RWPE1 (cell line): ENCODE results near the gene UNC13D.

Experiments used
- CTCF ChIA-PET: fragments of 350-600 bp; sonication (Branson Sonifier 250); formaldehyde crosslinking; extraction: SDS; loops from one replicate; lab custom pipeline; 2021; lab: Yijun Ruan, JAX
- POLR2A ChIA-PET: fragments of 400-600 bp; formaldehyde crosslinking; extraction: SDS; loops from one replicate; lab custom pipeline; 2020; ENCODE audit warnings: antibody characterized with exemption; ENCODE audit not compliant: low non-redundant PET; lab: Yijun Ruan, JAX
- DNase-seq: peaks from one replicate; pipeline ENCODE4 v3.0.0; 2012; ENCODE audit warnings: low spot score
- H3K27ac ChIP-seq: fragments of 450-650 bp; 2 replicates; pipeline ENCODE4 v1.5.1; 2017
- CTCF ChIP-seq: fragments of 450-650 bp; conservative IDR thresholded peaks from 2 replicates; pipeline ENCODE4 v1.5.1; 2017; ENCODE audit warnings: low read depth, mild to moderate bottlenecking

The UNC13D gene

GRCh38 chr17:75835654-75835987 is 8.6 kb downstream of the UNC13D start:
- H3K27ac ChIP-seq, result peak overlapping the region; percentile 26
- CTCF ChIA-PET, result interaction anchor here (0.7 to 1.1 kb wide), 3 partner anchors 10 to 86 kb away, joined by 3 to 4 read pairs (median 3); no protein-coding TSS in a partner anchor
- no peak for DNase-seq
- TF ChIP-seq CTCF, result no peak
- POLR2A ChIA-PET, result interaction anchor here (1.3 kb wide), 1 partner anchor 56 kb away, joined by 3 read pairs; a partner anchor contains a TSS

GRCh38 chr17:75834928-75835653 is 9.1 kb downstream of the UNC13D start:
- TF ChIP-seq CTCF, result no peak
- H3K27ac ChIP-seq, result peak overlapping the region; percentile 27
- CTCF ChIA-PET, result interaction anchor here (0.7 to 1.1 kb wide), 2 partner anchors 11 to 21 kb away, joined by 3 to 4 read pairs; no protein-coding TSS in a partner anchor
- DNase-seq, result no peak
- POLR2A ChIA-PET, result interaction anchor here (0.6 kb wide), 2 partner anchors 10 to 11 kb away, joined by 3 to 4 read pairs; no protein-coding TSS in a partner anchor

GRCh38 chr17:75834279-75834920 is 9.8 kb downstream of the UNC13D start:
- H3K27ac ChIP-seq, result peak overlapping the region; percentile 27
- TF ChIP-seq CTCF, result no peak
- DNase-seq, result no peak
- ChIA-PET CTCF (interaction anchor here (0.5 to 1.4 kb wide), 6 partner anchors 12 to 518 kb away, joined by 3 to 5 read pairs (median 4); no protein-coding TSS in a partner anchor), POLR2A (interaction anchor here (0.6 kb wide), 2 partner anchors 9 to 10 kb away, joined by 3 to 4 read pairs; no protein-coding TSS in a partner anchor)

- DNase-seq, result no peak
- H3K27ac ChIP-seq, result peak overlapping the region; percentile 67
- ChIA-PET CTCF (no interaction called here), POLR2A (interaction anchor here (1.5 kb wide), 1 partner anchor 53 kb away, joined by 8 read pairs; no protein-coding TSS in a partner anchor)
- TF ChIP-seq CTCF, result no peak
Observed at GRCh38 chr17:75832652-75833400, 11.4 kb downstream of the UNC13D start.

- POLR2A ChIA-PET, result interaction anchor here (1.5 kb wide), 1 partner anchor 52 kb away, joined by 8 read pairs; no protein-coding TSS in a partner anchor
- no peak for TF ChIP-seq CTCF
- peak overlapping the region; percentile 67 for H3K27ac ChIP-seq
Observed at GRCh38 chr17:75832164-75832651, 12.0 kb downstream of the UNC13D start.

More at GRCh38 chr17:75832164-75832651, 12.0 kb downstream of the UNC13D start:
- DNase-seq, result peak; percentile 43
- CTCF ChIA-PET, result no interaction called here
